Omental fat pad (tissue), 4 donors: ENCODE results near the gene FGF18. TPM values are rescaled to one million over a fixed set of nuclear protein-coding genes. Genes with fewer than 3 reads are reported as not detected.
"Not testable (repeated sequence)": the region's sequence is repeated elsewhere in the genome, so short reads cannot be mapped to it uniquely, and the experiment has no call there.

Experiments used
- ATAC-seq: fragments of 150-250 bp; one replicate; pipeline ENCODE4 v1.9.1; 2016; ENCODE audit warnings: mild to moderate bottlenecking, moderate library complexity; ENCODE audit not compliant: low FRiP score
- DNase-seq: peaks from one replicate; pipeline ENCODE4 v3.0.0-alpha.2; 2019; ENCODE audit warnings: low spot score
- CTCF ChIP-seq, 3 donors: fragments of 450-650 bp; IDR thresholded peaks; one replicate each; pipeline ENCODE4 v1.5.1; 2016 to 2017; ENCODE audit warnings: antibody characterized with exemption in 3 of 3, mild to moderate bottlenecking in 3 of 3, moderate library complexity in 2 of 3
- total RNA-seq, 4 donors: library from RNA; depleted of rRNA; stranded (reverse); fragments of >200 nt; gene quantifications; one replicate each; pipeline ENCODE4 v1.1.0, GENCODE V29; 2016

FGF18 gene
- total RNA-seq: 1 to 10 TPM in 3 of 4 donors, under 1 TPM in 1; 0.79 to 7.5 (median 2.1) TPM

GRCh38 chr5:171418982-171419687 lies at the start of gene FGF18:
Gene FGF18 (plus strand): TSS chr5:171419647. CDS start chr5:171420200, 553 bp downstream.
- DNase-seq: no peak
- TF ChIP-seq CTCF (IDR thresholded peaks at IDR 0.05): no peak
- ATAC-seq: peak; percentile 68

- ATAC-seq: no peak
- DNase-seq: no peak
- TF ChIP-seq CTCF (IDR thresholded peaks at IDR 0.05): no peak
Measured at GRCh38 chr5:171369898-171370297, 49.5 kb upstream of the FGF18 start.

GRCh38 chr5:171370881-171371280 lies 48.6 kb upstream of the FGF18 start:
- not testable (repeated sequence) for DNase-seq, ATAC-seq

- no peak for DNase-seq
- ATAC-seq: no peak
- no peak for TF ChIP-seq CTCF (IDR thresholded peaks at IDR 0.05)
Measured at GRCh38 chr5:171371326-171371725, 48.1 kb upstream of the FGF18 start.

GRCh38 chr5:171379961-171380360 lies 39.5 kb upstream of the FGF18 start:
- DNase-seq (no peak), ATAC-seq (no peak)
- TF ChIP-seq CTCF (IDR thresholded peaks at IDR 0.05): no peak

- not testable (repeated sequence) for ATAC-seq, DNase-seq
Measured at GRCh38 chr5:171384416-171384815, 35.0 kb upstream of the FGF18 start.

- DNase-seq, ATAC-seq: not testable (repeated sequence)
Measured at GRCh38 chr5:171384999-171385398, 34.4 kb upstream of the FGF18 start.

GRCh38 chr5:171386006-171386671 lies 33.3 kb upstream of the FGF18 start:
- DNase-seq: no peak
- no peak for ATAC-seq
- TF ChIP-seq CTCF (IDR thresholded peaks at IDR 0.05): no peak
